HG03039 (cell line): Measurements from ENCODE around the gene RFX2.
"Not testable (repeated sequence)": the region's sequence is repeated elsewhere in the genome, so short reads cannot be mapped to it uniquely, and the experiment has no call there.

Experiments used
- ATAC-seq: cut with Tn5 transposase; IDR thresholded peaks from one replicate; pipeline ENCODE4 v1.9.1; 2021; ENCODE audit warnings: mild to moderate bottlenecking, moderate library complexity; ENCODE audit not compliant: unreplicated experiment

Gene RFX2

DNA sequence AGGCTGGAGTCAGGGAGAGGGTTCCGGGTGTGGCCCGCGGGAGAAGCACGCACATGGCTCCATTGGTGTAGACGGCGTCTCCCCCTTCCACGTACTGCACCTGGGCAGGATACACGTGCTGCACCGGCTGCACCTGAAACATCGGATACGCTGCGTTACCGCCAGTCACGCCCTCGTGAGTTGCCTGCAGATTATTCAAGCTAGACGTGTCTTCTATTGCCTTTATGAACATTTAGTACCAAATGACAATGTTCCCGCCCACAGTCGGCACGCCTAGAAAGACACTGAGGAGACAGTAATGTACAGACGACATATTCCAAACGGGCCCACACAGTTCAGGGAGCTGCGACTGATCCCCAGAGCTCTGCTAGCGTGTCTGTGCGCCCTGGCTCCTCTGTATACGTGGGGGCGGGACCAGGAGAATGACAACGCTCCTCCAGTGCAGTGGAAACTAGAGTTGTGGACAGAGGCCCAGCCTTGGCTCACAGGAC is 68.3 kb downstream of the RFX2 start:
- no peak for ATAC-seq

DNA sequence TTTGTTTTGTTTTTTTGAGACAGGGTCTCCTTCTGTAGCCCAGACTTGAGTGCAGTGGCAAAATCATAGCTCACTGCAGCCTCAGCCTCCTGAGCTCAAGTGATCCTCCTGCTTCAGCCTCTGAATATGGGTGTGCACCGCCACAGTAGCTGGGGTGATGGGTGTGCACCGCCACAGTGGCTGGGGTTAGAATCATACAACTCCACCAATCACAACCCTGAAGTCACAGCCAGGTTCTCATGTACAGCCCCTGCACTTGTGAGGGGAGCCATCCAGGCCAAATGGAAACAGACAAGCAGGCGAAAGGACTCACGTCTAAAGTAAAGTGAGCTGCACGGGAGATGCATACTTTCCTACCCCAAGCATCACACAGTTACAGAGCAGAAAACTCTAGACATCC is 69.2 kb downstream of the RFX2 start:
- ATAC-seq, result no peak

DNA sequence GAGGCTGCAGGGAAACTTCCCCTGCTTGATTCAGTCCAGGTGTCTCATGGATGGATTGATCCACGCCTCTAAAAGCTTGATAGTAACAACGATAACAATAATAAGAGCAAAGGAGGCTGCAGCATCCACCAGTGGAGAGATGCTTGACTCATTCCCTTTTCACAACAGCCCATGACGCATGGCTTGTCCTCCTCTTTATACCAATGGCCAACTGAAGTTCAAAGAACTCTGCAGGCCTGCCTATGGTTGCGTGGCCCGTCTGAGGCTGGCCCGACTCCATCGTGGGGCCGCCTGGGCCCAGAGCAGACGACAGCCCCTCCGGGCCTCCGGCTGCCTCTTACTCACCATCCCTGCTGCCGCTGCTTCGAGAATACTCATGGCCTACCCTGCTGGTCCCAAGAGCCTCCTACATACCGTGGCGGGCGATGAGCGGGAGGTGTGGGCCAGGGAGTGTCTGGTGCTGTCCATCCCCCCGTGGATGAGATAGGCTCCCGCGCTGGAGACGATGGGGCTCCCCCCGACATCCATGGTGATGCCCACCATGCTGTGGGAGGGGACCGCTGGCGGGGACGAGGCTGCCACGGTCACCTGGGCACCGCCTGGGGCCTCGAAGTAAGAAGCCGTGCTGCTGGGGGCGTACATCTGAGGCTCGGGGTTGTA is 70.6 kb downstream of the RFX2 start:
- no peak for ATAC-seq

DNA sequence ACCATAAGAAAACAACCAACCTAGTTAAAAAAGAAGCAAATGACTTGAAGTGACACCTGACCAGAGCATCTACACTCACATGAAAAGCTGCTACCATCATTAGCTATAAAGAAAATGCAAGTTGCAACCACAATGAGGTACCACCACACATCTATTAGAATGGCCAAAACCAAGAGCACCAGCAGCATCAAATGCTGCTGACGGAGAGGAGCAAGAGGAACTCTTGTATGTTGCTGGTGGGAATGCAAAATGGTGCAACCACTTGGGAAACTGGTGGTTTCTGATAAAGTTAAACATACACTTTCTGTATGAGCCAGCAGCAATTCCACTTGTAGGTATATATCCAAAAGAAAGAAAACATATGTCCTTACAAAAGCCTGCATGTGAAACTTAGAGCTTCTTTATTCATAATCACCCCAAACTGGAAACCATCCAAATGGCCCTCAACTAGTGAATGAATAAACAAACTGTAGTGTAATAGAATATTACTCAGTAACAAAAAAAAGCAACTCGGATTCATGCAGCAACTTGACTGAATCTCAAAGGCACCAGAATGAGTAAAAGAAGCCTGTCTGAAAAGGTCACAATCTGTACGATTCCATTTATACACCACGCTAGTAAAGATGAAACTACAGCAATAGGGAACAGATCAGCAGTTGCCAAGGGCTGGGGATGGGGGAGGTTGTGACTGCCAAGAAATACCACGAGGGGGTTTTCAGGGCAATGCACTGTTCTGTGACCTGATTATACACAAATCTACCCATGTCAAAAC is 71.5 kb downstream of the RFX2 start:
- ATAC-seq, result no peak

DNA sequence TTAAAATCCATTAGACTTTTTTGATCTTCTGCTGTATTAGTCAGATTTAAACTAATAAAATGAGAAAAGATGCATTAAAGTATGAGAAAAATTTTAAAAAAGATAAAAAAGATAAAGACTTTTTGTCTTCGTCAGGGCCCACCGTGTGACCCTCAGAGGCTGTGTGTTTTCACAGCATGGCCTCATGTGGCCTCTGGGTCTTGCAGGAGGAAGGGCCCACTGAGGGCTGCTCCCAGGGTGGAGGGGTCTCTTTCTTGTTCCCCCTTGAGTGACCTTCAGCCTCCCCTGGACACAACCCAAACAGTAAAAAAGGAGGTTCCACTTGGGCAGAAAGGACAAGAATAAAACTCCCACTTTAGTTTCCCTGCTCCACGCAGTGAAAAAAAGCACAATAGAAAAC is 75.3 kb downstream of the RFX2 start:
- no peak for ATAC-seq

DNA sequence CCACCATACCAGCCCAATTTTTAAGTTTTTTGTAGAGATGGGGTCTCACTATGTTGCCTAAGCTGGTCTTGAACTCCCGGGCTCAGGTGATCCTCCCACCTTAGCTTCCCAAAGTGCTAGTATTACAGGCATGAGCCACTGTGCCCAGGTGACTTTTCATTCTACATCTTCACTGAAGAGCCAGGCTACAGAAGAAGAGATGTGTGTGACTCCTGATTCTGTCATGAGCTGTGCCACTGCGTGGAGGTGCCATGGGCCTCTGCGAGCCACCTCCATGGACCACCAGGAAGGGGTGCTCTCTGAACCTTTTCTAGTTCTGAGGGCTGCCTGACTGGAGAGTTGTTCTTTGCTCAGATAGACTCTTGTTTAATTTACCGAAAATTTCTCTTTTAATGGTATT is 75.8 kb downstream of the RFX2 start:
- ATAC-seq, result no peak

DNA sequence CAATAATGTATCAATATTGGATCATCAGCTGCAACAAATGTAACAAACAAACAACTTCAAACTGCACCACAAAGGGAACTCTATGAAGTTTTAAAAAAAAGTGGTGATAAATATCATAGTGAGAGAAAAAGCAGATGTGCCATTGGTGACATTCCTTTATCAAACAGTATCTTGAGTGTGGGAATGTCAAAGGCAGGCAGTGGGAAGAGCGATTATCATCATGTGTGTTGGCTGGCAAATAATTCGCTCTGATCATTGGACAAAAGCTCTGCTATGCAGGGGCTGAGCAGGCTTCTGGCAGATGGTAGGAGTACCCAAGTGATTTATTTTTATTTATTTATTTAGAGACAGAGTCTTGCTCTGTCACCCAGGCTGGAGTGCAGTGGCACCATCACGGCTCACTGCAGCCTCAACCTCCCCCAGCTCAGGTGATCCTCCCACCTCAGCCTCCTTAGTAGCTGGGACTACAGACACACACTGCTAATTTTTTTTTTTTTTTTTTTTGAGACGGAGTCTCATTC is 76.5 kb downstream of the RFX2 start:
- no peak for ATAC-seq

DNA sequence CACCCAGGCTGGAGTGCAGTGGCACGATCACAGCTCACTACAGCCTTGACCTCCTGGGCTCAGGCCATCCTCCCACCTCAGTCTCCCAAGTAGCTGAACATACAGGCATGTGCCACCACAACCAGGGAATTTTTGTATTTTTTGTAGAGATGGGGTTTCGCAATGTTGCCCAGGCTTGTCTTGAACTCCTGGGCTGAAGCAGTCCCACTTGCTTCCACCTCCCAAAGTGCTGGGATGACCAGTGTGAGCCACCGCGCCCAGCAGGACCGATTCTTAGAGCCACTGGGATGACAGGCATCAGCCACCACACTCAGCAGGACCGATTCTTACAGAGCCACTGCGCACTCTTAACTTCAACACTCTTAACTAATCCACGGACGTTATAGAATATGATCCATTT is 77.5 kb downstream of the RFX2 start:
- ATAC-seq, result no peak

DNA sequence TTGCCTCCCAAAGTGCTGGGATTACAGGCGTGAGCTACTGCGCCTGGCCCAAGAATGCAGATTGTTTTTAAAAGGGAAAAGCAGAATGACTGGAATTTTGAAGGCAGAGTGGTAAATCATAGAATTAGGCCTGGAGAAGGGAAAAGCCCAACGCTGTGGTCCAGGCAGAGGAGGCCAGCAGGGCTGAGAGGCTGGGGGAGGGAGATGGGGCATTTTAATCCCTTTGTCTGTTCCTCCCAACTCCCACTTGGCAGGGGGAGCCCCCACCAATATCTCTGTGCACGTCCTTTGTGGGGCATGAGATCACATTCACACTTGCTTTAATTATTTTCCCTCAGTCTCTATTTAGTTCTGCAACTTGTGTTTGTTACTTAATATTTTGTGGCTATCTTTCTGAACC is 77.9 kb downstream of the RFX2 start:
- ATAC-seq, result no peak

DNA sequence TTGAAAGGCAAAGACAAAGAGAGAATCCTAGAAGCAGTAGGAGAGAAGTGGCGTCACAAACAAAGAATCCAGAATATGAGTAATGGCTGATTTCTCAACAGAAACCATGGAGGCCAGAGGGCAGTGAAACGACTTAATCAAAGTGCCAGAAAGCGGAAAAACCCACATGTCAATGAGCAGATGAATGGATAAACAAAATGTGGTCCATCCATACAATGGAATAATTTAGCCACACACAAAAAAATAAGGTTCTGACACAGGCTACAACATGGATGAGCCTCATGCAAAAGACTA is 80.1 kb downstream of the RFX2 start:
- ATAC-seq, result no peak

DNA sequence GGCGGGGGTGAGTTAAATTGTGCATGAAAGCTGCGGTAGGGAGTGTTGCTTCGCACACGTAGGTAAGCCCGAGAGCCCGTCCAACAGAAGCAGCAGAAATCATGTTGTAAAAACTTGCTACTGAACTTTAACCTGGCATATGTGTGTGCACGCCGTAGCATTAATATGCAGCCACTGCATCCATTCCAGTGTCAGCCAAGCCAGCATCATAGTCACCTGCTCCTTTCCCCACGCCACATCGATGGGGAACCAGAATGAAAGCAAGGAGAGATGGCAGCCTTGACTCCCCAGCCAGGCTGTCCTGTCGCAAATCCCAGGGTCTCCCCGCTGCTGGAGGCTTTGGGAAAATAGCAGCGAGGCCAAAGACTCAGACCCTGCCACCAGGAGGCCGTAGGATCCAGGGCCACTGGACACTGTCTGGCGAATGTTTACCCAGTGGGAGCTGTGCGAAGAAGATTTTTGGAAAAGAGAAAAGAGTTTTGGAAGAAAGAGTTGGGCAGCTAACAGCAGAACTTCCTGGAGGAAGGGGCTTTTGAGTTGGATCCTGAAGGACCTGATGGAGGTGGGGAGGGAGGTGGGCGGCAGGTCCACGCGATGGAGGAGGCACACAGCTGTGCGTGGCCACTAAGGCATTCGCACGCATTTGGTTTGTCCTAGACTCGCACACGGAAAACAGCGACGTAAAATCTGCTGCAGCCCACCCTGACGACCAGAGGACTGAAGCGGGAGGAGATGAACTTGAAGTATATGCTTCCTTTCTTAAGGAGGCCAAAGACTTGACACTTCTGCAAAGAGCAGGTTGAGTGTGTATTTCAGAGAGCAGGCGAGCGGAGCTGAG is 83.7 kb downstream of the RFX2 start:
- no peak for ATAC-seq

DNA sequence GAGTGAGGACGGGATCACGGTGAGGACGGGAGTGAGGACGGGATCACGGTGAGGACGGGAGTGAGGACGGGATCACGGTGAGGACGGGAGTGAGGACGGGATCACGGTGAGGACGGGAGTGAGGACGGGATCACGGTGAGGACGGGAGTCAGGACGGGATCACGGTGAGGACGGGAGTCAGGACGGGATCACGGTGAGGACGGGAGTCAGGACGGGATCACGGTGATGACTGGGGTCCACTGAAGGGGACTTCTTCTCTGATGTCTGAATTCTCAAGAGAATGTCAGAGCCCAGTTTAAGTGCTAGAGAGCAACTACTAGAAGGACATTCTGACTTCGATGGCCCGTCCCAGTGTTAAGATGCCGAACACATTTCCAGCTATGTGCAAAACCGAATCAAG is 85.5 kb downstream of the RFX2 start:
- ATAC-seq, result not testable (repeated sequence)

DNA sequence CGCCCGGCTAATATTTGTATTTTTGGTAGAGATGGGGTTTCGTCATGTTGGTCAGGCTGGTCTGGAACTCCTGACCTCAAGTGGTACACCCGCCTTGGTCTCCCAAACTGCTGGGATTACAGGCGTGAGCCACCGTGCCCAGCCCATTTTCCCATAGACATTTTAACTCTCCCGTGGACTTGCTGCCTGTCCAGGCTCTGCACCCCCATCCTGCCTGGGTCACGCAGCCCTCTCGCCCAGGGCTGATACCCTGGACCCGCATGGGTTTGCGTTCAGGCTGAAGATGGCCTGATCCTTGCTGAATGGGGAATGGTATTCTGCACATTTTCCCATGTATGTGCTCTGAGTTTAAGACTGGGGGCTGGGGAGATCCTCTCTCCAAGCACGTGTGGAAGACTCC is 86.4 kb downstream of the RFX2 start:
- no peak for ATAC-seq

DNA sequence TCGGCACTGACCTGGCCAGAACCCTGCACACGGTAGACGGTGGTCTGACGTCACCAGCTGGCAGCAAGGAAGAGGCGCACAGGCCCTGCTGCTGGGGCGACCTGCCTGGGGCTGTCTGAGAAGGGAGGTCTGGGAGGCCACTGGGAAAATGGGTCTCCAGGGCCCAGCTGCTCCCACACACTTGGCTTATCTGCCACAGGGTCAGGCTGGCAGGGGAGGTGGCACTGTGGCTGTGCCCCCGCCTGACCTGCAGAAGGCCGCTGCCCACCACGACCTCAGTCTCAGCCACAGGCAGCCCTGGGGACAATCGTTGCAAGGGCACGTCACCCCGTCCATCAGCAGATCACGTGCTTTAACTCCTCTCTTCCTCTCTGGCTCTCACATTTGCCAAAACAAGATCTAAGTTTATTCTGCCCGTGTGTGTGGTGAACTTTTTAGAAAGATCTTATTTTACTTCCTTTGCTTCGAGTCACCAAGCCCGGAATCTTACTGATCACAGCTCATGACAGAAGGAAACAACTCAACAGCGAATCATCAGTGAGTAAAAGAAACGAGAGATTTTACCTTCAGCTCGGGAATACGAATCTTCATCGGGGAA is 87.1 kb downstream of the RFX2 start:
- no peak for ATAC-seq

DNA sequence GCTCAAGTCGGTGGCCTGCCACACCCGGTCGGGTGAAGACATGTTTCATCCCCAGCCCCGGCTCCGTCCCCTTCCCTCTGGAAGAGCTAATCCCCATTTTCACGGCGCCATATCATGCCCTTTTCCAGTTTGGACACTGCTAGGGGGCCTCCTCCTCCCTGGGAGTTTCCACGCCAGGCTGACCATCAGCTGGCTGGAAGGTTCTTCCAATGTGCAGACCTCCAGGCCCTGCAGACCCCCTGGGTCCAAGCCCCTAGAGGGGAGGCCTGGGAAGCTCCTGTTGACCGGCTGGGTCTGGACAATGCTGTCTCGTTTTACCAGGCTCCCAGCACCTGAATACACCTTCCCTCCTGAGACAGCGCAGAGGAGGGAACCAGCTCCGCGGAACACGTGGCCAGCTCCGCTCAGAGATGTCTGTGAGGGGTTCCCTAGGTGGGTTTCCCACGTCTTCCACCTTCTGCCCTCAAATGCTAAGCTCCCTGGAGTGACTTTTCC is 87.7 kb downstream of the RFX2 start:
- ATAC-seq, result no peak

DNA sequence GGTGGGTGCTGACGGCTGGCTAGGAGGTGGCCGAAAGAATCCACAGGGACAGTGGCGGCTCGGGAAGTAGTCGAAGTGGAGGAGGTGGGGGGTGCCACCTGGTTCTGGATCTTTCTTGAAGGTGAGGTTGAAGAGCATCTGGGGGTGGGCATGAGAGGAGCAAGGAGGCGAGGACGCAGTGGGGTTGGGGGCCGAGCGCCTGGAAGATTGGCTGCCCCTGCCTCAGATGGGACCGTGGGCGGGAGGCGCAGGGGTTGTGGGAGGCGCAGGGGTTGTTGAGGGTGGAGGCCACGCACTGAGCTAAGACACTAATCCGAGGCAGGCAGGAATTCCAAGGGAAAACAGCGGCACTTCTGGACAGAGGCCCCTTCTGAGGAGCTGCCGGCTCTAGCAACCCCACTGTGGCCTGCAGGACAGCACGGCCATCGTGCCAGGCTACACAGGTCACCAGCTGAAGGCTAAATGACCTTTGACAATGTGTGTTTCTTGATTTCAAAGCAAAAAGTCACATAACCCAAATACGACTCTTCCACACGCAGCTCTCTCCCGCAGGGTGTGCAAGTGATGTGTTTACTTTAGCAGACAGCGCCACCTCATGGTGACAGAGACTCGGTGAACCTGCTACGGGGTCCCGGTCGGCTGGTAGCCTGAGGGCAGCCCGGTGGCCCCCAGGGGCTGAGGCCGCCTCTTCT is 88.3 kb downstream of the RFX2 start:
- no peak for ATAC-seq

DNA sequence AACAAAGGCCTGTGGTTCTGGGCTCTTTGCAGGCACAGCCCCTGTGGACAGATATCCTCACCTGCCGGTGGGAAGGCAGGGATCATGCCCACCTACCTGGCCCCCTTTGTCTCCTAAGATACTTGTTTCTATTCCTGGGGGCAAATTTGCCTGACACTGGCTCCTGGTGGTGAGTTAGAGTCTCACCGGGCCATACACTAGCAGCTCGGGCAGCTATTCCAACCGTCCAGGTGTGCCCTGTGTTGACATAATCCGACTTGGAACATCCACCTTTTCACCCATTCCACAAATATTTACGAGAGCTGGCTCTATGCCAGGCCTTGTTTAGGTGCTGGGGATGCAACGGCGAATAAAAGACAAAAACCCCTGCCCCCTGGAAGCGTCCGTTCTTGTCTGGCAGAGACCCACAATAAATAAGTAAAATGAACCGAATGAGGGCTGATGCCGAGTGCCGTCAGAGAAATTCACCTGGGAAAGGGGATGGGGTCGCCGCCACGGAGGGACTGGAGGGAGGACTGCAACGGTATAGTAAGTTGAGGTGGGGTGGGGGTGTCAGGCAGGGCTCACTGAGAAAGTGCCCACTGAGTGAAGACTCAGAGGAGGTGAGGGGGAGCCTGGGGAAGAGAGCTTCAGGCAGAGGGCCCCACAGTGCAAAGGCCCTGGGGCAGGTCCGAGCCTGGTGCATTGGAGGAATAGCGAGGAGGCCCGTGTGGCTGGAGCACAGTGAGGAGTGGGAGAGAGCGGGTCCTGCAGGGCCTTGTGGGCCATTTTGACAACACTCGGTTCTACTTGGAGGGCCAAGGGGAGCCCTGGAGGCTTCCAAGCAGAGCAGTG is 89.1 kb downstream of the RFX2 start:
- ATAC-seq, result no peak

DNA sequence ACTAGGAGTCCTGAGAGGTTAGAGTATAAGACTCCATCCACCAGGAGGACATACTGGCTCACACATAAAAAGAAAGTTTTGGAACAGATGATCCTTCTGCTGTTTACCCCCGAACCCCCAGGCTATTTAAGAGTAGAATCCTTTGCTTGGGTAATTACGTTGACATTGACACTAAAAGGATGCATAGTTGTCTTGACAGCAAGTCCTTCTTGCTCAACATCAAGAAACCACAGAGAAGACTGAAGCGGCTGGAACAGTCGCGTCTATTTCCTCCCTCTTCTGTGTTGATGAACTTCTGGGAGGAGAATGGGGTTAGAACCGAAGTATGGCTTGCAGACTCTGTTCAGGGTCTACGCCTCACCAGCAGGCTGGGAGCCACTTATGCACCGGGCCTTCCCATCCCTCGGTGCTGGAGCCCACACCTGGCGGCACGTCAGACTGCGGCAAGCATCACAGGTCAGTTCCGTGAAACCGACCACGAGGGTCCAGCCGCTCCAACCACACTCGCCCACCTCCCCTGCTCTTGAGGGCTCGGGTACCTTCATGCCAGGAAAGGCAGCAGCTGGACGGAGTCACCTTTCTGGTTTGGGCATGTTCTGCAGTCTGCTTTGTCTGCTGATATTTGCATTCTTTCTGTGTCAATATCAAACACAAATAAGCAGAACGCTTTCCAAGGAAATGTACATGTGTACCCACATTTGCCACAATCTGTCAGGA is 90.0 kb downstream of the RFX2 start:
- ATAC-seq, result no peak

DNA sequence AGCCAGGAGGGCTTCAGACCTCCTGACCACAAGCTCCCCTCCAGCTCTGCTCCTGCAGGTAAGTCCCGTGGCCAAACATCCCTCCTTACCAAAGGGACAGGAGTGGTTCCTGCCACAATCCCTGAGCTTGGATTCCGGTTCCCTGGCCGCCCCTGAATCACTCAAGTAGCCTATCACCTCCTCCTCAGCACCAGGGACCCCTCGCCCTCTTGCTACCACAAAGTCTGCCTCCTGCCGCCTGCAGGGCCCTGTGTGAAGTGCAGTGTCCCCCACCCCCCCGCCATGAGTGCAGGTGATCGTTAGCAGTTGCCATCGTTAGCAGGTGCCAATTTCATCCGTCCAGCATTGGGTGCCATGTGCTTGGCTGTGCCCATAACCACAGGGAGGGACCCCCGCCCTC is 91.5 kb downstream of the RFX2 start:
- ATAC-seq, result no peak
